SK-N-SH (cell line): ENCODE measurements around the gene SMARCC1. TPM values are rescaled to one million over a fixed set of nuclear protein-coding genes. Genes with fewer than 3 reads are reported as not detected.

Source experiments
- CTCF ChIA-PET: fragments of 300-600, 350-600 bp; formaldehyde crosslinking; extraction: SDS; loops from one replicate; lab custom pipeline; 2021; lab: Yijun Ruan, JAX
- POLR2A ChIA-PET: fragments of 350-600 bp; sonication (Branson Sonifier 250); formaldehyde crosslinking; extraction: SDS; loops from one replicate; lab custom pipeline; 2020; ENCODE audit warnings: antibody characterized with exemption, inconsistent platforms; lab: Yijun Ruan, JAX
- DNase-seq: peaks from one replicate; pipeline ENCODE4 v3.0.0; 2012
- H2AFZ ChIP-seq: fragments of 200-600 bp; sonication (generic); 2 replicates; pipeline ENCODE4 v1.8.1; 2016; ENCODE audit warnings: antibody characterized with exemption, mild to moderate bottlenecking, low read depth
- H3F3A ChIP-seq: fragments of 200-600 bp; sonication (generic); replicated peaks from 2 replicates; pipeline ENCODE3; 2016; ENCODE audit warnings: antibody characterized with exemption, mild to moderate bottlenecking; ENCODE audit not compliant: insufficient read depth
- H3K27ac ChIP-seq, 2 experiments: fragments of 200-500 bp in 1 of 2; fragments of 200-600 bp in 1 of 2; sonication (Bioruptor generic) in 1 of 2; sonication (generic), shearing (Covaris generic) in 1 of 2; 2 replicates each; pipeline versions ENCODE4 v1.5.1 to v1.6.1; 2014 to 2016; ENCODE audit warnings: low read depth in 2 of 2, inconsistent platforms in 1 of 2, low read length in 1 of 2, mild to moderate bottlenecking in 1 of 2, mixed read lengths in 1 of 2
- H3K27me3 ChIP-seq: fragments of 200-600 bp; sonication (generic), shearing (Covaris generic); 2 replicates; pipeline ENCODE4 v1.6.1; 2016; ENCODE audit warnings: mixed run types; ENCODE audit not compliant: insufficient read depth
- H3K36me3 ChIP-seq, 2 experiments: fragments of 200-500 bp in 1 of 2; fragments of 200-600 bp in 1 of 2; sonication (Bioruptor generic) in 1 of 2; sonication (generic) in 1 of 2; replicated peaks in 1 of 2; 2 replicates each; pipeline versions ENCODE3 to v1.5.1; 2014 to 2016; ENCODE audit warnings: low read length in 1 of 2, mild to moderate bottlenecking in 1 of 2; ENCODE audit not compliant: insufficient read depth in 2 of 2, control insufficient read depth in 1 of 2
- H3K4me1 ChIP-seq, 2 experiments: fragments of 200-500 bp in 1 of 2; fragments of 200-600 bp in 1 of 2; sonication (Bioruptor generic) in 1 of 2; sonication (generic), shearing (Covaris generic) in 1 of 2; 2 replicates each; pipeline versions ENCODE4 v1.5.1 to v1.6.1; 2014 to 2016; ENCODE audit warnings: low read depth in 1 of 2, low read length in 1 of 2, mixed run types in 1 of 2; ENCODE audit not compliant: insufficient read depth in 2 of 2, control insufficient read depth in 1 of 2
- H3K4me2 ChIP-seq: fragments of 200-600 bp; sonication (generic), shearing (Covaris generic); 2 replicates; pipeline ENCODE4 v1.6.1; 2017; ENCODE audit warnings: mixed run types
- H3K4me3 ChIP-seq, 2 experiments: fragments of 200-500 bp in 1 of 2; fragments of 200-600 bp in 1 of 2; sonication (Bioruptor generic) in 1 of 2; sonication (generic), shearing (Covaris generic) in 1 of 2; 2 replicates each; pipeline versions ENCODE4 v1.5.1 to v1.8.1; 2014 to 2016; ENCODE audit warnings: low read depth in 2 of 2, inconsistent platforms in 1 of 2, low read length in 1 of 2, mild to moderate bottlenecking in 1 of 2, mixed read lengths in 1 of 2, moderate library complexity in 1 of 2
- H3K79me2 ChIP-seq: fragments of 200-600 bp; sonication (generic); 2 replicates; pipeline ENCODE4 v1.8.1; 2017; ENCODE audit warnings: mild to moderate bottlenecking; ENCODE audit not compliant: insufficient read depth
- H3K9ac ChIP-seq: fragments of 200-600 bp; sonication (generic); 2 replicates; pipeline ENCODE4 v1.6.1; 2017; ENCODE audit warnings: mixed run types
- H3K9me2 ChIP-seq: fragments of 200-600 bp; sonication (generic); 2 replicates; pipeline ENCODE4 v1.6.1; 2017; ENCODE audit warnings: mixed run types
- H3K9me3 ChIP-seq: fragments of 200-600 bp; sonication (generic); 2 replicates; pipeline ENCODE4 v1.6.1; 2017; ENCODE audit warnings: mixed run types, mild to moderate bottlenecking, moderate library complexity
- H4K20me1 ChIP-seq: fragments of 200-600 bp; sonication (generic); 2 replicates; pipeline ENCODE4 v1.6.1; 2017; ENCODE audit warnings: mild to moderate bottlenecking, mixed run types; ENCODE audit not compliant: insufficient read depth
- CHD2 ChIP-seq: fragments of 150-350 bp; IDR thresholded peaks from 2 replicates; pipeline ENCODE4 v1.6.1; 2018; ENCODE audit warnings: low read length; ENCODE audit not compliant: partially characterized antibody
- EP300 ChIP-seq, 2 experiments: IDR thresholded peaks; 2 replicates each; pipeline versions ENCODE4 v1.4.0 to v1.6.1; 2012; ENCODE audit warnings: borderline replicate concordance in 1 of 2, low read depth in 1 of 2, low read length in 1 of 2
- EZH2phosphoT487 ChIP-seq: fragments of 200-600 bp; sonication (generic); IDR thresholded peaks from 2 replicates; pipeline ENCODE4 v1.6.1; 2017; ENCODE audit warnings: low read depth, mixed run types, mild to moderate bottlenecking, antibody characterized with exemption, moderate library complexity, borderline replicate concordance
- FOSL2 ChIP-seq: IDR thresholded peaks from 2 replicates; pipeline ENCODE4 v1.4.0; 2012; ENCODE audit warnings: low read depth, mild to moderate bottlenecking, moderate library complexity, borderline replicate concordance
- FOXJ3 ChIP-seq: sonication (generic); formaldehyde crosslinking; IDR thresholded peaks from 2 replicates; pipeline ENCODE4 v1.5.1; 2020; ENCODE audit warnings: mild to moderate bottlenecking, missing genetic modification reagents
- MXI1 ChIP-seq: IDR thresholded peaks from 2 replicates; pipeline ENCODE4 v1.6.1; 2012; ENCODE audit warnings: mild to moderate bottlenecking, low read depth, low read length, improper control_type of control experiment
- NFIC ChIP-seq: IDR thresholded peaks from 2 replicates; pipeline ENCODE4 v1.4.0; 2012; ENCODE audit warnings: borderline replicate concordance
- NRF1 ChIP-seq: IDR thresholded peaks from 2 replicates; pipeline ENCODE4 v1.6.1; 2012; ENCODE audit warnings: low read depth, mild to moderate bottlenecking, low read length
- RAD21 ChIP-seq: IDR thresholded peaks from 2 replicates; pipeline ENCODE4 v1.6.1; 2012; ENCODE audit warnings: mild to moderate bottlenecking, low read length
- RCOR1 ChIP-seq: fragments of 150-350 bp; IDR thresholded peaks from 2 replicates; pipeline ENCODE4 v1.6.1; 2017; ENCODE audit warnings: antibody characterized with exemption, low read length
- RFX5 ChIP-seq: IDR thresholded peaks from 2 replicates; pipeline ENCODE4 v1.6.1; 2012; ENCODE audit warnings: mild to moderate bottlenecking, improper control_type of control experiment, low read length
- RXRA ChIP-seq: IDR thresholded peaks from 2 replicates; pipeline ENCODE4 v1.4.0; 2012; ENCODE audit warnings: low read depth, mild to moderate bottlenecking, borderline replicate concordance
- SIN3A ChIP-seq: IDR thresholded peaks from 2 replicates; pipeline ENCODE4 v1.6.1; 2012; ENCODE audit warnings: low read depth, mild to moderate bottlenecking, low read length, moderate library complexity, borderline replicate concordance
- TAF1 ChIP-seq: IDR thresholded peaks from 2 replicates; pipeline ENCODE4 v1.6.1; 2012; ENCODE audit warnings: low read depth, mild to moderate bottlenecking, low read length, moderate library complexity, borderline replicate concordance
- TEAD4 ChIP-seq: IDR thresholded peaks from 2 replicates; pipeline ENCODE4 v1.4.0; 2012; ENCODE audit warnings: mild to moderate bottlenecking, borderline replicate concordance; ENCODE audit not compliant: insufficient read depth
- YY1 ChIP-seq: IDR thresholded peaks from 2 replicates; pipeline ENCODE4 v1.4.0; 2012; ENCODE audit warnings: low read depth, mild to moderate bottlenecking
- WGBS: methylation state at CpG from one replicate; pipeline ENCODE4 v1.1.6; 2017; ENCODE audit warnings: low lambda C conversion rate; 5-methylcytosine and 5-hydroxymethylcytosine counted together
- polyA plus RNA-seq, 3 experiments: library from polyadenylated mRNA; depleted of rRNA; stranded (reverse); fragments of >200 nt; gene quantifications; 2 replicates each; pipeline ENCODE4 v1.2.3, GENCODE V29; 2012
- TF ChIP-seq, protein P1 (sequence below): fragments of 150-350 bp; IDR thresholded peaks from 2 replicates; pipeline ENCODE4 v1.6.1; 2017; ENCODE audit warnings: antibody characterized with exemption, low read length, low read depth, borderline replicate concordance
- TF ChIP-seq, protein P2 (sequence below): IDR thresholded peaks from 2 replicates; pipeline ENCODE4 v1.4.0; 2012; ENCODE audit warnings: low read depth
- TF ChIP-seq, protein P3 (sequence below): fragments of 200-600 bp; sonication (generic); IDR thresholded peaks from 2 replicates; pipeline ENCODE4 v1.6.1; 2017; ENCODE audit warnings: antibody characterized with exemption, mild to moderate bottlenecking, moderate library complexity
- TF ChIP-seq, protein P4 (sequence below): fragments of 150-350 bp; IDR thresholded peaks from 2 replicates; pipeline ENCODE4 v1.6.1; 2016; ENCODE audit warnings: mild to moderate bottlenecking, low read depth, low read length
- TF ChIP-seq, protein P5 (sequence below): IDR thresholded peaks from 2 replicates; pipeline ENCODE4 v1.4.0; 2012; ENCODE audit warnings: low read depth, borderline replicate concordance
- TF ChIP-seq, protein P6 (sequence below): IDR thresholded peaks from 2 replicates; pipeline ENCODE4 v1.4.0; 2012; ENCODE audit warnings: low read depth, borderline replicate concordance

The SMARCC1 gene
- polyA plus RNA-seq, 1 of the 3 experiments (the other 2 are of a cell fraction): 16.5 TPM

DNA sequence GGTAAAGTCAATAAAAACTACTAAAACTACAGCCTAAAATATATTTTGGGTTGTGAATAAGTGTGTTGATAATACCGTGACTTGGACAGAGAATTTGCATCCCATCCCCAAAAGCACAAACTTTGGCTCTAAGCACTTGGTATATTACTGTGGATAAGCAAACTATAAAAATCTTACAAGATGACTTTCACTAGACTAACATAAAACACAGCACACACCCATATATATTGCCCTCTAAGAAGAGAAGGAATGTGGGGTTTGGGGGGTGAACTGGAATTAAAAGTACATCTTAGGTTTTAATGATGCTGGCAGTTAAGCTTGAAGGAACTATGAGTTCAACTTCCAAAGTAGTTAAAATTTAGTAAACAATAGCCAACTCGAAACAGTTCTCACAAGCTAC lies 174.4 kb downstream of the SMARCC1 start (continued):
- TF ChIP-seq, protein P1, sequence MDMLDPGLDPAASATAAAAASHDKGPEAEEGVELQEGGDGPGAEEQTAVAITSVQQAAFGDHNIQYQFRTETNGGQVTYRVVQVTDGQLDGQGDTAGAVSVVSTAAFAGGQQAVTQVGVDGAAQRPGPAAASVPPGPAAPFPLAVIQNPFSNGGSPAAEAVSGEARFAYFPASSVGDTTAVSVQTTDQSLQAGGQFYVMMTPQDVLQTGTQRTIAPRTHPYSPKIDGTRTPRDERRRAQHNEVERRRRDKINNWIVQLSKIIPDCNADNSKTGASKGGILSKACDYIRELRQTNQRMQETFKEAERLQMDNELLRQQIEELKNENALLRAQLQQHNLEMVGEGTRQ: no peak
- TF ChIP-seq NFIC: no peak

DNA sequence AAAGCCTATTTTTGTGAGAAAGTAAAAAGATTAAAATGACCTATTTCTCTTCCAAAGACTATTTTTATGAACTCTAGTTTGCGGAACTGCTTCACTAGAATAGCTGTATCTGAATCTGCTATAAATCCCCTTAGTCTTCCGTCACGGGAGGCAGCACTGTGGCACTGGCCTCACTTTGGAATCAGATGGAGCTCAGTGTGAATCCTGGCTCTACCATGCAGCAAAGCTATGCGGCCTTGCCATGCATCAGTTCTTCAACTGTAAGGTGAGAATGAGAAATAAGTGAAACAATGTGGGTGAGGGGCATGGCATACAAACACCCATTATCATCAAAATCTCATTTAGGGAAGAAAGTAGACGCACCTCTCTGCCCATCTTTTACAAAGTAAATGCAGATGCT lies 175.5 kb downstream of the SMARCC1 start:
- 96% methylated on average over 5 of the region's 5 CpGs for WGBS
- Histone ChIP-seq H3K4me2 (no peak overlapping the region), H3K79me2 (no peaks in the 10 kb centered on the region; the same call in none of the 2 replicates), H3K36me3 (peaks cover 56 to 60% of the 10 kb centered on the region in 2 experiments), H3K9ac (no peak overlapping the region), H3K9me2 (no peaks in the 10 kb centered on the region), H3F3A (peaks cover 9% of the 10 kb centered on the region), H3K27me3 (no peaks in the 10 kb centered on the region), H3K4me3 (no peak overlapping the region), H4K20me1 (peaks cover 37% of the 10 kb centered on the region), H3K4me1 (peaks cover 0 to 3% of the 10 kb centered on the region in 2 experiments; a peak in 2 of 4 replicates), H2AFZ (no peak overlapping the region), H3K9me3 (no peaks in the 10 kb centered on the region), H3K27ac (no peak overlapping the region)
- DNase-seq: no peak
- TF ChIP-seq TAF1: no peak
- TF ChIP-seq, protein P2, sequence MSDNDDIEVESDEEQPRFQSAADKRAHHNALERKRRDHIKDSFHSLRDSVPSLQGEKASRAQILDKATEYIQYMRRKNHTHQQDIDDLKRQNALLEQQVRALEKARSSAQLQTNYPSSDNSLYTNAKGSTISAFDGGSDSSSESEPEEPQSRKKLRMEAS: no peak
- TF ChIP-seq RCOR1: no peak
- no peak for TF ChIP-seq RAD21
- TF ChIP-seq, protein P3, sequence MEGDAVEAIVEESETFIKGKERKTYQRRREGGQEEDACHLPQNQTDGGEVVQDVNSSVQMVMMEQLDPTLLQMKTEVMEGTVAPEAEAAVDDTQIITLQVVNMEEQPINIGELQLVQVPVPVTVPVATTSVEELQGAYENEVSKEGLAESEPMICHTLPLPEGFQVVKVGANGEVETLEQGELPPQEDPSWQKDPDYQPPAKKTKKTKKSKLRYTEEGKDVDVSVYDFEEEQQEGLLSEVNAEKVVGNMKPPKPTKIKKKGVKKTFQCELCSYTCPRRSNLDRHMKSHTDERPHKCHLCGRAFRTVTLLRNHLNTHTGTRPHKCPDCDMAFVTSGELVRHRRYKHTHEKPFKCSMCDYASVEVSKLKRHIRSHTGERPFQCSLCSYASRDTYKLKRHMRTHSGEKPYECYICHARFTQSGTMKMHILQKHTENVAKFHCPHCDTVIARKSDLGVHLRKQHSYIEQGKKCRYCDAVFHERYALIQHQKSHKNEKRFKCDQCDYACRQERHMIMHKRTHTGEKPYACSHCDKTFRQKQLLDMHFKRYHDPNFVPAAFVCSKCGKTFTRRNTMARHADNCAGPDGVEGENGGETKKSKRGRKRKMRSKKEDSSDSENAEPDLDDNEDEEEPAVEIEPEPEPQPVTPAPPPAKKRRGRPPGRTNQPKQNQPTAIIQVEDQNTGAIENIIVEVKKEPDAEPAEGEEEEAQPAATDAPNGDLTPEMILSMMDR: no peak
- no peak for TF ChIP-seq RXRA
- TF ChIP-seq, protein P4, sequence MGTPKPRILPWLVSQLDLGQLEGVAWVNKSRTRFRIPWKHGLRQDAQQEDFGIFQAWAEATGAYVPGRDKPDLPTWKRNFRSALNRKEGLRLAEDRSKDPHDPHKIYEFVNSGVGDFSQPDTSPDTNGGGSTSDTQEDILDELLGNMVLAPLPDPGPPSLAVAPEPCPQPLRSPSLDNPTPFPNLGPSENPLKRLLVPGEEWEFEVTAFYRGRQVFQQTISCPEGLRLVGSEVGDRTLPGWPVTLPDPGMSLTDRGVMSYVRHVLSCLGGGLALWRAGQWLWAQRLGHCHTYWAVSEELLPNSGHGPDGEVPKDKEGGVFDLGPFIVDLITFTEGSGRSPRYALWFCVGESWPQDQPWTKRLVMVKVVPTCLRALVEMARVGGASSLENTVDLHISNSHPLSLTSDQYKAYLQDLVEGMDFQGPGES: no peak
- TF ChIP-seq RFX5: no peak
- TF ChIP-seq EP300 (IDR thresholded peaks at IDR 0.05; ENCODE audit: borderline replicate concordance in 1 of 2, low read depth in 1 of 2, low read length in 1 of 2): no peak
- no peak for TF ChIP-seq FOSL2
- TF ChIP-seq TEAD4: no peak
- no peak for TF ChIP-seq SIN3A
- TF ChIP-seq YY1: no peak
- TF ChIP-seq, protein P5, sequence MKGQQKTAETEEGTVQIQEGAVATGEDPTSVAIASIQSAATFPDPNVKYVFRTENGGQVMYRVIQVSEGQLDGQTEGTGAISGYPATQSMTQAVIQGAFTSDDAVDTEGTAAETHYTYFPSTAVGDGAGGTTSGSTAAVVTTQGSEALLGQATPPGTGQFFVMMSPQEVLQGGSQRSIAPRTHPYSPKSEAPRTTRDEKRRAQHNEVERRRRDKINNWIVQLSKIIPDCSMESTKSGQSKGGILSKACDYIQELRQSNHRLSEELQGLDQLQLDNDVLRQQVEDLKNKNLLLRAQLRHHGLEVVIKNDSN: no peak
- no peak for TF ChIP-seq EZH2phosphoT487
- TF ChIP-seq FOXJ3 (CRISPR knock-in tag): no peak
- TF ChIP-seq, protein P6, sequence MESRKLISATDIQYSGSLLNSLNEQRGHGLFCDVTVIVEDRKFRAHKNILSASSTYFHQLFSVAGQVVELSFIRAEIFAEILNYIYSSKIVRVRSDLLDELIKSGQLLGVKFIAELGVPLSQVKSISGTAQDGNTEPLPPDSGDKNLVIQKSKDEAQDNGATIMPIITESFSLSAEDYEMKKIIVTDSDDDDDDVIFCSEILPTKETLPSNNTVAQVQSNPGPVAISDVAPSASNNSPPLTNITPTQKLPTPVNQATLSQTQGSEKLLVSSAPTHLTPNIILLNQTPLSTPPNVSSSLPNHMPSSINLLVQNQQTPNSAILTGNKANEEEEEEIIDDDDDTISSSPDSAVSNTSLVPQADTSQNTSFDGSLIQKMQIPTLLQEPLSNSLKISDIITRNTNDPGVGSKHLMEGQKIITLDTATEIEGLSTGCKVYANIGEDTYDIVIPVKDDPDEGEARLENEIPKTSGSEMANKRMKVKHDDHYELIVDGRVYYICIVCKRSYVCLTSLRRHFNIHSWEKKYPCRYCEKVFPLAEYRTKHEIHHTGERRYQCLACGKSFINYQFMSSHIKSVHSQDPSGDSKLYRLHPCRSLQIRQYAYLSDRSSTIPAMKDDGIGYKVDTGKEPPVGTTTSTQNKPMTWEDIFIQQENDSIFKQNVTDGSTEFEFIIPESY: no peak
- no peak for TF ChIP-seq NRF1
- no peak for TF ChIP-seq MXI1
- TF ChIP-seq CHD2: no peak
- ChIA-PET POLR2A (no interaction called here), CTCF (interaction anchor here (0.6 to 2.0 kb wide), 3 partner anchors 10 to 84 kb away, joined by 3 to 5 read pairs (median 4); no protein-coding TSS in a partner anchor)
